HepG2 (cell line): ENCODE measurements around the gene UTP25. TPM values are rescaled to one million over a fixed set of nuclear protein-coding genes. Genes with fewer than 3 reads are reported as not detected.

ENCODE experiments used
- BCL6 ChIP-seq: IDR thresholded peaks from 2 replicates; pipeline ENCODE4 v1.6.1; 2016; ENCODE audit warnings: missing genetic modification reagents, missing compliant biosample characterization
- CBFB ChIP-seq: sonication (generic); formaldehyde crosslinking; IDR thresholded peaks from 2 replicates; pipeline ENCODE4 v1.4.0; 2020; ENCODE audit warnings: missing genetic modification reagents
- CEBPB ChIP-seq: IDR thresholded peaks from 2 replicates; pipeline ENCODE4 v1.6.1; 2011; ENCODE audit warnings: low read depth, low read length, improper control_type of control experiment, borderline replicate concordance
- FLYWCH1 ChIP-seq: sonication (generic); formaldehyde crosslinking; IDR thresholded peaks from 2 replicates; pipeline ENCODE4 v1.8.1; 2023; ENCODE audit warnings: mild to moderate bottlenecking, missing genetic modification reagents
- FOXO1 ChIP-seq: sonication (generic); formaldehyde crosslinking; IDR thresholded peaks from 2 replicates; pipeline ENCODE4 v1.4.0; 2020; ENCODE audit warnings: missing genetic modification reagents
- GATAD2A ChIP-seq: IDR thresholded peaks from 2 replicates; pipeline ENCODE4 v1.6.1; 2016
- HNF4A ChIP-seq: sonication (generic); formaldehyde crosslinking; IDR thresholded peaks from 2 replicates; pipeline ENCODE4 v1.4.0; 2020; ENCODE audit warnings: missing genetic modification reagents
- IRX3 ChIP-seq: sonication (generic); formaldehyde crosslinking; IDR thresholded peaks from 2 replicates; pipeline ENCODE4 v1.8.1; 2023; ENCODE audit warnings: mild to moderate bottlenecking, low read depth, missing genetic modification reagents, borderline replicate concordance
- JARID2 ChIP-seq: sonication (generic); formaldehyde crosslinking; IDR thresholded peaks from 2 replicates; pipeline ENCODE4 v1.8.1; 2023; ENCODE audit warnings: missing genetic modification reagents, inconsistent platforms; ENCODE audit not compliant: insufficient replicate concordance
- KDM3A ChIP-seq: IDR thresholded peaks from 2 replicates; pipeline ENCODE4 v1.6.1; 2018; ENCODE audit warnings: low read depth, missing compliant biosample characterization
- PRPF4 ChIP-seq: fragments of 200-400 bp; formaldehyde crosslinking; IDR thresholded peaks from 2 replicates; pipeline ENCODE4 v1.6.1; 2016; ENCODE audit warnings: low read length, low read depth; ENCODE audit not compliant: poor library complexity, severe bottlenecking
- PTBP1 ChIP-seq: fragments of 200-400 bp; formaldehyde crosslinking; IDR thresholded peaks from 2 replicates; pipeline ENCODE4 v1.6.1; 2018; ENCODE audit warnings: low read length, low read depth; ENCODE audit not compliant: poor library complexity, severe bottlenecking
- SOX5 ChIP-seq: IDR thresholded peaks from 2 replicates; pipeline ENCODE4 v1.6.1; 2016; ENCODE audit warnings: borderline replicate concordance
- STAT5B ChIP-seq: sonication (generic); formaldehyde crosslinking; IDR thresholded peaks from 2 replicates; pipeline ENCODE4 v1.4.0; 2020; ENCODE audit warnings: missing genetic modification reagents
- TAF15 ChIP-seq: fragments of 200-400 bp; formaldehyde crosslinking; IDR thresholded peaks from one replicate; pipeline ENCODE4 v1.6.1; 2018; ENCODE audit warnings: mild to moderate bottlenecking, low read depth, low read length; ENCODE audit not compliant: poor library complexity, severe bottlenecking
- TEAD2 ChIP-seq: sonication (generic); formaldehyde crosslinking; IDR thresholded peaks from 2 replicates; pipeline ENCODE4 v1.9.0; 2021; ENCODE audit warnings: missing genetic modification reagents
- ZNF10 ChIP-seq: sonication (generic); formaldehyde crosslinking; IDR thresholded peaks from 2 replicates; pipeline ENCODE4 v1.4.0; 2020; ENCODE audit warnings: mild to moderate bottlenecking, low read depth, missing genetic modification reagents, borderline replicate concordance
- ZNF292 ChIP-seq: sonication (generic); formaldehyde crosslinking; IDR thresholded peaks from 2 replicates; pipeline ENCODE4 v1.8.1; 2022; ENCODE audit warnings: mild to moderate bottlenecking, low read depth, missing genetic modification reagents, borderline replicate concordance
- ZNF350 ChIP-seq: sonication (generic); formaldehyde crosslinking; IDR thresholded peaks from 2 replicates; pipeline ENCODE4 v1.4.0; 2020; ENCODE audit warnings: mild to moderate bottlenecking, low read depth, missing genetic modification reagents, borderline replicate concordance
- ZNF451 ChIP-seq: sonication (generic); formaldehyde crosslinking; IDR thresholded peaks from 2 replicates; pipeline ENCODE4 v1.5.0; 2020; ENCODE audit warnings: mild to moderate bottlenecking, missing genetic modification reagents
- ZNF543 ChIP-seq: sonication (generic); formaldehyde crosslinking; IDR thresholded peaks from 2 replicates; pipeline ENCODE4 v1.4.0; 2020; ENCODE audit warnings: mild to moderate bottlenecking, missing genetic modification reagents
- ZNF556 ChIP-seq: sonication (generic); formaldehyde crosslinking; IDR thresholded peaks from 2 replicates; pipeline ENCODE4 v1.4.0; 2020; ENCODE audit warnings: mild to moderate bottlenecking, missing genetic modification reagents, borderline replicate concordance
- ZNF564 ChIP-seq: sonication (generic); formaldehyde crosslinking; IDR thresholded peaks from 2 replicates; pipeline ENCODE4 v1.8.1; 2023; ENCODE audit warnings: mild to moderate bottlenecking, missing genetic modification reagents
- ZNF614 ChIP-seq: IDR thresholded peaks from 2 replicates; pipeline ENCODE4 v1.6.1; 2018; ENCODE audit warnings: missing biosample characterization, missing genetic modification reagents, inconsistent platforms, borderline replicate concordance
- ZNF616 ChIP-seq: sonication (generic); formaldehyde crosslinking; IDR thresholded peaks from 2 replicates; pipeline ENCODE4 v1.5.0; 2020; ENCODE audit warnings: low read depth, mild to moderate bottlenecking, missing genetic modification reagents
- polyA plus RNA-seq, 8 experiments: library from polyadenylated mRNA; depleted of rRNA in 3 of 8; stranded (reverse) in 7 of 8; unstranded in 1 of 8; fragments of >200 nt; fragmentation: Illumina TruSeq in 4 of 8; extraction: Trizol in 4 of 8; gene quantifications; 2 replicates each; pipeline versions ENCODE4 v1.2.1 to v1.2.3, GENCODE V29; 2011 to 2016; ENCODE audit warnings: low read depth in 4 of 8, missing spikeins in 1 of 8, mixed read lengths in 1 of 8; ENCODE audit not compliant: insufficient read depth in 1 of 8
- total RNA-seq, 5 experiments: library from RNA; depleted of rRNA; stranded (reverse); fragments of >200 nt; fragmentation: Illumina TruSeq; extraction: Trizol; gene quantifications; 2 replicates each; pipeline ENCODE4 v1.2.3, GENCODE V29; 2016; ENCODE audit warnings: low read depth in 1 of 5
- TF ChIP-seq, protein P1 (sequence below): sonication (generic); formaldehyde crosslinking; IDR thresholded peaks from 2 replicates; pipeline ENCODE4 v1.9.0; 2021; ENCODE audit warnings: missing genetic modification reagents, mild to moderate bottlenecking, borderline replicate concordance
- TF ChIP-seq, protein P2 (sequence below): sonication (generic); formaldehyde crosslinking; IDR thresholded peaks from 2 replicates; pipeline ENCODE4 v1.8.1; 2023; ENCODE audit warnings: mild to moderate bottlenecking, missing genetic modification reagents
- TF ChIP-seq, protein P3 (sequence below): sonication (generic); formaldehyde crosslinking; IDR thresholded peaks from 2 replicates; pipeline ENCODE4 v1.8.1; 2022; ENCODE audit warnings: mild to moderate bottlenecking, missing genetic modification reagents
- TF ChIP-seq, protein P4 (sequence below): IDR thresholded peaks from 2 replicates; pipeline ENCODE4 v1.6.1; 2018; ENCODE audit warnings: missing genetic modification reagents, mild to moderate bottlenecking, missing compliant biosample characterization

UTP25 gene
- total and polyA plus RNA-seq, 2 of the 13 experiments (the other 11 are each of a cell fraction or from before 2014, with no cell fraction given): 4.8 to 5.7 TPM

- TF ChIP-seq, protein P1, sequence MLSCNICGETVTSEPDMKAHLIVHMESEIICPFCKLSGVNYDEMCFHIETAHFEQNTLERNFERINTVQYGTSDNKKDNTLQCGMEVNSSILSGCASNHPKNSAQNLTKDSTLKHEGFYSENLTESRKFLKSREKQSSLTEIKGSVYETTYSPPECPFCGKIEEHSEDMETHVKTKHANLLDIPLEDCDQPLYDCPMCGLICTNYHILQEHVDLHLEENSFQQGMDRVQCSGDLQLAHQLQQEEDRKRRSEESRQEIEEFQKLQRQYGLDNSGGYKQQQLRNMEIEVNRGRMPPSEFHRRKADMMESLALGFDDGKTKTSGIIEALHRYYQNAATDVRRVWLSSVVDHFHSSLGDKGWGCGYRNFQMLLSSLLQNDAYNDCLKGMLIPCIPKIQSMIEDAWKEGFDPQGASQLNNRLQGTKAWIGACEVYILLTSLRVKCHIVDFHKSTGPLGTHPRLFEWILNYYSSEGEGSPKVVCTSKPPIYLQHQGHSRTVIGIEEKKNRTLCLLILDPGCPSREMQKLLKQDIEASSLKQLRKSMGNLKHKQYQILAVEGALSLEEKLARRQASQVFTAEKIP (CRISPR knock-in tag): no peak
- no peak for TF ChIP-seq CEBPB
- TF ChIP-seq CBFB (CRISPR knock-in tag): no peak
- TF ChIP-seq STAT5B (CRISPR knock-in tag): no peak
- no peak for TF ChIP-seq ZNF556
- no peak for TF ChIP-seq PTBP1
- TF ChIP-seq ZNF451: no peak
- TF ChIP-seq FLYWCH1 (CRISPR knock-in tag): no peak
- TF ChIP-seq TEAD2 (CRISPR knock-in tag): no peak
- no peak for TF ChIP-seq PRPF4
- TF ChIP-seq IRX3 (CRISPR knock-in tag): no peak
- peak; percentile 73 for TF ChIP-seq BCL6 (CRISPR knock-in tag)
- TF ChIP-seq JARID2: no peak
- no peak for TF ChIP-seq ZNF292 (CRISPR knock-in tag)
- TF ChIP-seq, protein P2, sequence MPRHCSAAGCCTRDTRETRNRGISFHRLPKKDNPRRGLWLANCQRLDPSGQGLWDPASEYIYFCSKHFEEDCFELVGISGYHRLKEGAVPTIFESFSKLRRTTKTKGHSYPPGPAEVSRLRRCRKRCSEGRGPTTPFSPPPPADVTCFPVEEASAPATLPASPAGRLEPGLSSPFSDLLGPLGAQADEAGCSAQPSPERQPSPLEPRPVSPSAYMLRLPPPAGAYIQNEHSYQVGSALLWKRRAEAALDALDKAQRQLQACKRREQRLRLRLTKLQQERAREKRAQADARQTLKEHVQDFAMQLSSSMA (CRISPR knock-in tag): no peak
- peak; percentile 44; the same call in 1 of the 2 replicates for TF ChIP-seq SOX5 (CRISPR knock-in tag)
- TF ChIP-seq ZNF10: no peak
- TF ChIP-seq ZNF350 (CRISPR knock-in tag): no peak
- TF ChIP-seq, protein P3, sequence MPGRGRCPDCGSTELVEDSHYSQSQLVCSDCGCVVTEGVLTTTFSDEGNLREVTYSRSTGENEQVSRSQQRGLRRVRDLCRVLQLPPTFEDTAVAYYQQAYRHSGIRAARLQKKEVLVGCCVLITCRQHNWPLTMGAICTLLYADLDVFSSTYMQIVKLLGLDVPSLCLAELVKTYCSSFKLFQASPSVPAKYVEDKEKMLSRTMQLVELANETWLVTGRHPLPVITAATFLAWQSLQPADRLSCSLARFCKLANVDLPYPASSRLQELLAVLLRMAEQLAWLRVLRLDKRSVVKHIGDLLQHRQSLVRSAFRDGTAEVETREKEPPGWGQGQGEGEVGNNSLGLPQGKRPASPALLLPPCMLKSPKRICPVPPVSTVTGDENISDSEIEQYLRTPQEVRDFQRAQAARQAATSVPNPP (CRISPR knock-in tag): no peak
- no peak for TF ChIP-seq ZNF616 (CRISPR knock-in tag)
- TF ChIP-seq ZNF543: no peak
- no peak; the same call in 1 of the 2 replicates for TF ChIP-seq FOXO1 (CRISPR knock-in tag)
- TF ChIP-seq, protein P4, sequence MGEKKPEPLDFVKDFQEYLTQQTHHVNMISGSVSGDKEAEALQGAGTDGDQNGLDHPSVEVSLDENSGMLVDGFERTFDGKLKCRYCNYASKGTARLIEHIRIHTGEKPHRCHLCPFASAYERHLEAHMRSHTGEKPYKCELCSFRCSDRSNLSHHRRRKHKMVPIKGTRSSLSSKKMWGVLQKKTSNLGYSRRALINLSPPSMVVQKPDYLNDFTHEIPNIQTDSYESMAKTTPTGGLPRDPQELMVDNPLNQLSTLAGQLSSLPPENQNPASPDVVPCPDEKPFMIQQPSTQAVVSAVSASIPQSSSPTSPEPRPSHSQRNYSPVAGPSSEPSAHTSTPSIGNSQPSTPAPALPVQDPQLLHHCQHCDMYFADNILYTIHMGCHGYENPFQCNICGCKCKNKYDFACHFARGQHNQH: no peak
- no peak for TF ChIP-seq ZNF614 (CRISPR knock-in tag)
- TF ChIP-seq GATAD2A (CRISPR knock-in tag): peak; percentile 37; the same call in 1 of the 2 replicates
- no peak for TF ChIP-seq TAF15
- TF ChIP-seq ZNF564 (CRISPR knock-in tag): no peak
- TF ChIP-seq HNF4A (CRISPR knock-in tag): peak; percentile 61
- no peak for TF ChIP-seq KDM3A
Observed at GRCh38 chr1:209813902-209814301, 13.9 kb upstream of the UTP25 start (continued).
